GM23338 (cell line): ENCODE results near the gene WDR93.
A peak's percentile ranks its signal among the peaks of the same experiment; 100 is the strongest.

Experiments used
- CREB1 ChIP-seq: fragments of 250-450 bp; sonication (Bioruptor Pico); IDR thresholded peaks from 2 replicates; pipeline ENCODE4 v1.5.0; 2020; ENCODE audit warnings: low read depth, mild to moderate bottlenecking, moderate library complexity
- CTCF ChIP-seq, 2 experiments: fragments of 200-600 bp in 1 of 2; sonication (generic) in 1 of 2; conservative IDR thresholded peaks; 2 replicates each; pipeline versions ENCODE4 v1.5.1 to v1.6.1; 2016 to 2017; ENCODE audit warnings: antibody characterized with exemption in 2 of 2, low read depth in 2 of 2, mild to moderate bottlenecking in 2 of 2, moderate library complexity in 1 of 2
- EZH2 ChIP-seq: fragments of 200-600 bp; sonication (generic); IDR thresholded peaks from one replicate; pipeline ENCODE4 v1.8.0; 2017; ENCODE audit warnings: antibody characterized with exemption, mild to moderate bottlenecking, low read depth; ENCODE audit not compliant: unreplicated experiment
- EZH2phosphoT487 ChIP-seq: fragments of 200-600 bp; sonication (generic); IDR thresholded peaks from one replicate; pipeline ENCODE4 v1.8.1; 2018; ENCODE audit warnings: antibody characterized with exemption; ENCODE audit not compliant: unreplicated experiment
- JUNB ChIP-seq: IDR thresholded peaks from one replicate; pipeline ENCODE4 v1.6.1; 2016; ENCODE audit warnings: antibody characterized with exemption; ENCODE audit not compliant: unreplicated experiment
- NANOG ChIP-seq: IDR thresholded peaks from 2 replicates; pipeline ENCODE4 v1.6.1; 2016; ENCODE audit warnings: antibody characterized with exemption, borderline replicate concordance
- POLR2AphosphoS5 ChIP-seq: IDR thresholded peaks from 2 replicates; pipeline ENCODE4 v1.6.1; 2016; ENCODE audit warnings: antibody characterized with exemption, low read depth
- REST ChIP-seq: IDR thresholded peaks from one replicate; pipeline ENCODE4 v1.6.1; 2018; ENCODE audit warnings: antibody characterized with exemption; ENCODE audit not compliant: unreplicated experiment
- STAT1 ChIP-seq: IDR thresholded peaks from one replicate; pipeline ENCODE4 v1.6.1; 2016; ENCODE audit warnings: antibody characterized with exemption; ENCODE audit not compliant: unreplicated experiment

GRCh38 chr15:89776274-89777072, 85.9 kb downstream of the WDR93 start, which contains the start of gene MESP2:
- TF ChIP-seq CTCF (conservative IDR thresholded peaks at IDR 0.05; ENCODE audit: low read depth in 2 of 2) = peak; percentile 32 to 57
- TF ChIP-seq EZH2 = no peak
- no peak for TF ChIP-seq JUNB
- TF ChIP-seq EZH2phosphoT487 = no peak
- peak; percentile 54 for TF ChIP-seq POLR2AphosphoS5
- peak; percentile 23 for TF ChIP-seq REST
- no peak for TF ChIP-seq CREB1 (CRISPR knock-in tag)
- TF ChIP-seq NANOG = no peak
- no peak for TF ChIP-seq STAT1
